ENCODE data around the gene TOMM40.

DNA sequence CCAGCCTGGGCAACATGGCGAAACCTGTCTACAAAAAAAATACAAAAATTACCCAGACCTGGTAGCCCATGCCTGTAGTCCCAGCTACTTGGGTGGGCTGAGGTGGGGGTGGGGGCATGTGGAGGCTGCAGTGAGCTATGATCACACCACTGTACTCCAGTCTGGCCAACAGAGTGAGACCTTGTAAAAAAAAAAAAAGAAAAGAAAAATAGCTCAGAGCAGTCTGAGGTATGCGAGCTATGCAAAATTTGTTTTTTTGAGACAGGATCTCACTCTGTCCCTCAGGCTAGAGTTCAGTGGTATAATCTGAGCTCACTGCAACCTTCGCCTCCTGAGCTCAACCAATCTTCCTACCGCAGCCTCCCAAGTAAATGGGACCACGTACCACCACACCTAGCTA lies 7.1 kb upstream of the TOMM40 start:
- TF ChIP-seq, protein P1, sequence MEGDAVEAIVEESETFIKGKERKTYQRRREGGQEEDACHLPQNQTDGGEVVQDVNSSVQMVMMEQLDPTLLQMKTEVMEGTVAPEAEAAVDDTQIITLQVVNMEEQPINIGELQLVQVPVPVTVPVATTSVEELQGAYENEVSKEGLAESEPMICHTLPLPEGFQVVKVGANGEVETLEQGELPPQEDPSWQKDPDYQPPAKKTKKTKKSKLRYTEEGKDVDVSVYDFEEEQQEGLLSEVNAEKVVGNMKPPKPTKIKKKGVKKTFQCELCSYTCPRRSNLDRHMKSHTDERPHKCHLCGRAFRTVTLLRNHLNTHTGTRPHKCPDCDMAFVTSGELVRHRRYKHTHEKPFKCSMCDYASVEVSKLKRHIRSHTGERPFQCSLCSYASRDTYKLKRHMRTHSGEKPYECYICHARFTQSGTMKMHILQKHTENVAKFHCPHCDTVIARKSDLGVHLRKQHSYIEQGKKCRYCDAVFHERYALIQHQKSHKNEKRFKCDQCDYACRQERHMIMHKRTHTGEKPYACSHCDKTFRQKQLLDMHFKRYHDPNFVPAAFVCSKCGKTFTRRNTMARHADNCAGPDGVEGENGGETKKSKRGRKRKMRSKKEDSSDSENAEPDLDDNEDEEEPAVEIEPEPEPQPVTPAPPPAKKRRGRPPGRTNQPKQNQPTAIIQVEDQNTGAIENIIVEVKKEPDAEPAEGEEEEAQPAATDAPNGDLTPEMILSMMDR (IDR thresholded peaks at IDR 0.05 in 4 of 5, conservative IDR thresholded peaks at IDR 0.05 in 1 of 5), result no peak
- no peak for TF ChIP-seq POLR2A (IDR thresholded peaks at IDR 0.05)
